HG03354 (cell line): ENCODE data around the gene CCL19.
A peak's percentile ranks its signal among the peaks of the same experiment; 100 is the strongest.

ENCODE experiments used
- ATAC-seq: cut with Tn5 transposase; IDR thresholded peaks from one replicate; pipeline ENCODE4 v1.9.1; 2021; ENCODE audit warnings: mild to moderate bottlenecking; ENCODE audit not compliant: unreplicated experiment, poor library complexity, severe bottlenecking

CCL19 gene

GRCh38 chr9:34665067-34665380 lies 26.1 kb downstream of the CCL19 start:
- no peak for ATAC-seq

- ATAC-seq = peak; percentile 67
Measured at GRCh38 chr9:34664281-34665066, 26.6 kb downstream of the CCL19 start.

GRCh38 chr9:34663303-34663605 lies 27.8 kb downstream of the CCL19 start:
- ATAC-seq = no peak

- no peak for ATAC-seq
Measured at GRCh38 chr9:34662526-34663302, 28.4 kb downstream of the CCL19 start, which contains the start of gene CCL27. CCL27 (minus strand) TSS chr9:34662657; CDS start chr9:34662633, 24 bp downstream.

GRCh38 chr9:34659592-34660253 lies 31.4 kb downstream of the CCL19 start:
- no peak for ATAC-seq

GRCh38 chr9:34658461-34658860 lies 32.6 kb downstream of the CCL19 start:
- no peak for ATAC-seq

- no peak for ATAC-seq
Measured at GRCh38 chr9:34656992-34657391, 34.1 kb downstream of the CCL19 start.

GRCh38 chr9:34655394-34655793 lies 35.7 kb downstream of the CCL19 start:
- no peak for ATAC-seq

- no peak for ATAC-seq
Measured at GRCh38 chr9:34654323-34655051, 36.6 kb downstream of the CCL19 start.

- ATAC-seq = no peak
Measured at GRCh38 chr9:34653151-34654072, 37.7 kb downstream of the CCL19 start.

- no peak for ATAC-seq
Measured at GRCh38 chr9:34652602-34653000, 38.5 kb downstream of the CCL19 start.

GRCh38 chr9:34651876-34652601 lies 39.0 kb downstream of the CCL19 start, which contains the start of gene IL11RA:
IL11RA (plus strand) TSS chr9:34652185; CDS start chr9:34655218, 3,033 bp downstream.
- ATAC-seq = peak; percentile 44

GRCh38 chr9:34651321-34651720 lies 39.8 kb downstream of the CCL19 start:
- ATAC-seq = no peak

- no peak for ATAC-seq
Measured at GRCh38 chr9:34650816-34651215, 40.3 kb downstream of the CCL19 start.

- no peak for ATAC-seq
Measured at GRCh38 chr9:34648673-34649072, 42.4 kb downstream of the CCL19 start.

GRCh38 chr9:34647651-34648050 lies 43.4 kb downstream of the CCL19 start:
- no peak for ATAC-seq

- no peak for ATAC-seq
Measured at GRCh38 chr9:34647084-34647403, 44.0 kb downstream of the CCL19 start.

GRCh38 chr9:34646211-34647083 lies 44.6 kb downstream of the CCL19 start, which contains the start of gene GALT:
GALT (plus strand) TSS chr9:34646675; CDS start chr9:34646705, 30 bp downstream.
- peak; percentile 92 for ATAC-seq
